Panc1 (cell line): ENCODE data around the gene FGR. TPM values are rescaled to one million over a fixed set of nuclear protein-coding genes. Genes with fewer than 3 reads are reported as not detected.

ENCODE experiments used
- ATAC-seq: fragments of 200-7000 bp; cut with Tn5 transposase; 2 replicates; pipeline ENCODE4 v1.9.1; 2020; ENCODE audit warnings: mild to moderate bottlenecking, moderate library complexity
- BruUV-seq: library from RNA; stranded (reverse); fragments of 400-500 nt; replicated peaks from 2 replicates; lab custom pipeline; 2021; lab: Mats Ljungman, UMichigan
- CTCF ChIA-PET: fragments of 300-600 bp; sonication (Branson Sonifier 250); formaldehyde crosslinking; loops from one replicate; lab custom pipeline; 2022; ENCODE audit warnings: antibody characterized with exemption; lab: Charles Lee
- POLR2A ChIA-PET: fragments of 300-600 bp; sonication (Branson Sonifier 250); formaldehyde crosslinking; loops from one replicate; lab custom pipeline; 2022; ENCODE audit warnings: antibody characterized with exemption; lab: Charles Lee
- DNase-seq: peaks from one replicate; pipeline ENCODE4 v3.0.0-alpha.2; 2010; ENCODE audit warnings: low read depth, low spot score
- H3K27ac ChIP-seq: 2 replicates; pipeline ENCODE4 v1.5.1; 2011; ENCODE audit warnings: mild to moderate bottlenecking, low read length, inconsistent platforms
- H3K27me3 ChIP-seq: fragments of 200-500 bp; sonication (Bioruptor generic); 2 replicates; pipeline ENCODE4 v1.6.0; 2014; ENCODE audit warnings: low read length, inconsistent platforms; ENCODE audit not compliant: control insufficient read depth, insufficient read depth
- H3K36me3 ChIP-seq: fragments of 200-500 bp; sonication (Bioruptor generic); 2 replicates; pipeline ENCODE4 v1.5.1; 2014; ENCODE audit warnings: inconsistent platforms, mild to moderate bottlenecking, low read length, moderate library complexity; ENCODE audit not compliant: control insufficient read depth, insufficient read depth
- H3K4me1 ChIP-seq: 2 replicates; pipeline ENCODE4 v1.5.1; 2011; ENCODE audit warnings: inconsistent platforms, mild to moderate bottlenecking, low read length, moderate library complexity; ENCODE audit not compliant: control insufficient read depth, insufficient read depth
- H3K4me3 ChIP-seq, 2 experiments: 2 replicates each; pipeline ENCODE4 v1.5.1; 2011 to 2012; ENCODE audit warnings: low read depth in 2 of 2, low read length in 2 of 2, mild to moderate bottlenecking in 2 of 2, inconsistent platforms in 1 of 2, moderate library complexity in 1 of 2
- H3K9me3 ChIP-seq: fragments of 200-500 bp; sonication (Bioruptor generic); 2 replicates; pipeline ENCODE4 v1.5.1; 2014; ENCODE audit warnings: low read depth, mild to moderate bottlenecking, inconsistent platforms, low read length, moderate library complexity; ENCODE audit not compliant: control insufficient read depth, insufficient read depth
- CTCF ChIP-seq: fragments of 450-650 bp; IDR thresholded peaks from 2 replicates; pipeline ENCODE4 v1.5.1; 2017; ENCODE audit warnings: mild to moderate bottlenecking
- POLR2AphosphoS5 ChIP-seq: IDR thresholded peaks from 2 replicates; pipeline ENCODE4 v1.6.1; 2012; ENCODE audit warnings: mild to moderate bottlenecking, low read depth, low read length, moderate library complexity
- REST ChIP-seq, 2 experiments: IDR thresholded peaks; 2 replicates each; pipeline ENCODE4 v1.6.1; 2011 to 2012; ENCODE audit warnings: low read depth in 2 of 2, control low read depth in 1 of 2, low read length in 1 of 2, mild to moderate bottlenecking in 1 of 2, moderate library complexity in 1 of 2; ENCODE audit not compliant: insufficient read depth in 1 of 2
- SIN3A ChIP-seq: IDR thresholded peaks from 2 replicates; pipeline ENCODE4 v1.6.1; 2012; ENCODE audit warnings: low read depth, mild to moderate bottlenecking, low read length, moderate library complexity, borderline replicate concordance; ENCODE audit not compliant: insufficient read depth
- TCF7L2 ChIP-seq: IDR thresholded peaks from 2 replicates; pipeline ENCODE4 v1.6.1; 2011; ENCODE audit warnings: mild to moderate bottlenecking, low read depth, low read length, inconsistent platforms
- in situ Hi-C: cut with HindIII; loops from 2 replicates; pipeline ENCODE4 v1.10.0; 2016; ENCODE audit warnings: low sequenced_read_pairs, low pct_unique_long_range_greater_than_20kb
- intact Hi-C: fragments of 100-400 bp; cut with micrococcal nuclease; formaldehyde crosslinking; loops from one replicate; pipeline ENCODE4 v1.10.0; 2022; ENCODE audit not compliant: unreplicated experiment
- total RNA-seq: library from RNA; stranded (reverse); gene quantifications from one replicate; pipeline ENCODE4 v1.2.1, GENCODE V29; 2021; ENCODE audit not compliant: unreplicated experiment

The FGR gene
- total RNA-seq, 1 experiment from 2014 or later: 0.18 TPM

GRCh38 chr1:27612718-27613117, 22.3 kb downstream of the FGR start:
- in situ Hi-C loops: no loop called here
- TF ChIP-seq POLR2AphosphoS5: no peak
- TF ChIP-seq TCF7L2: no peak
- TF ChIP-seq SIN3A: no peak
- H3K27me3 ChIP-seq: no peaks in the 10 kb centered on the region
- CTCF ChIA-PET: no interaction called here
- intact Hi-C loops: no loop called here
- BruUV-seq: no TSS peak
- no peaks in the 10 kb centered on the region for H3K36me3 ChIP-seq
- POLR2A ChIA-PET: no interaction called here
- DNase-seq (no peak), ATAC-seq (no peak)
- H3K4me1 ChIP-seq: no peaks in the 10 kb centered on the region
- no peak overlapping the region for H3K4me3 ChIP-seq
- no peak overlapping the region for H3K27ac ChIP-seq
- no peaks in the 10 kb centered on the region for H3K9me3 ChIP-seq

GRCh38 chr1:27611450-27611849, 23.5 kb downstream of the FGR start:
- H3K4me3 ChIP-seq: no peak overlapping the region
- intact Hi-C loops: no loop called here
- no peaks in the 10 kb centered on the region; the same call in 1 of the 2 replicates for H3K4me1 ChIP-seq
- in situ Hi-C loops: no loop called here
- H3K9me3 ChIP-seq: no peaks in the 10 kb centered on the region
- H3K36me3 ChIP-seq: no peaks in the 10 kb centered on the region
- ChIA-PET POLR2A (no interaction called here), CTCF (interaction anchor here (0.6 kb wide), 2 partner anchors 314 to 536 kb away, joined by 3 to 4 read pairs; no protein-coding TSS in a partner anchor)
- DNase-seq (no peak), ATAC-seq (no peak)
- no peaks in the 10 kb centered on the region for H3K27me3 ChIP-seq
- TF ChIP-seq POLR2AphosphoS5 (no peak), REST (IDR thresholded peaks at IDR 0.05; ENCODE audit: insufficient read depth in 1 of 2, low read depth in 2 of 2, low read length in 1 of 2) (no peak), SIN3A (no peak), TCF7L2 (no peak), CTCF (no peak)
- no TSS peak for BruUV-seq
- no peak overlapping the region for H3K27ac ChIP-seq

- Histone ChIP-seq H3K27ac (no peak overlapping the region), H3K27me3 (no peaks in the 10 kb centered on the region), H3K36me3 (no peaks in the 10 kb centered on the region), H3K9me3 (no peaks in the 10 kb centered on the region), H3K4me3 (no peak overlapping the region), H3K4me1 (peaks cover 14% of the 10 kb centered on the region)
- ATAC-seq: no peak
- in situ Hi-C loops: loop anchor here (10.0 kb wide), 1 partner anchor 195 kb away; no protein-coding TSS in a partner anchor
- no TSS peak for BruUV-seq
- CTCF ChIA-PET: no interaction called here
- TF ChIP-seq REST (IDR thresholded peaks at IDR 0.05; ENCODE audit: insufficient read depth in 1 of 2, low read depth in 2 of 2, low read length in 1 of 2) (no peak), TCF7L2 (no peak), SIN3A (no peak), CTCF (no peak), POLR2AphosphoS5 (no peak)
- no peak for DNase-seq
- POLR2A ChIA-PET: no interaction called here
- intact Hi-C loops: loop anchor here (5.0 kb wide), 3 partner anchors 52 to 217 kb away; partner anchors contain the start of gene GPR3
Measured at GRCh38 chr1:27609618-27610240, 25.3 kb downstream of the FGR start.
